Osteoblast (primary cell): ENCODE data around the gene SLC22A3. TPM values are rescaled to one million over a fixed set of nuclear protein-coding genes. Genes with fewer than 3 reads are reported as not detected.
A peak's percentile ranks its signal among the peaks of the same experiment; 100 is the strongest.
"Not testable (repeated sequence)": the region's sequence is repeated elsewhere in the genome, so short reads cannot be mapped to it uniquely, and the experiment has no call there.

Experiments
- DNase-seq: peaks from one replicate; pipeline ENCODE4 v3.0.0; 2011; ENCODE audit warnings: low spot score, mixed read lengths; ENCODE audit not compliant: insufficient read length; ENCODE audit errors: missing footprints
- H2AFZ ChIP-seq: 2 replicates; pipeline ENCODE4 v1.6.0; 2011; ENCODE audit warnings: mild to moderate bottlenecking, low read length
- H3K27ac ChIP-seq: 2 replicates; pipeline ENCODE4 v1.5.1; 2011; ENCODE audit warnings: mild to moderate bottlenecking, low read depth, low read length, moderate library complexity
- H3K27me3 ChIP-seq: 2 replicates; pipeline ENCODE4 v1.6.0; 2012; ENCODE audit warnings: mild to moderate bottlenecking, control low read depth, inconsistent platforms, low read length, moderate library complexity; ENCODE audit not compliant: insufficient read depth
- H3K36me3 ChIP-seq: 2 replicates; pipeline ENCODE4 v1.5.1; 2011; ENCODE audit warnings: mild to moderate bottlenecking, low read length, control low read depth, moderate library complexity; ENCODE audit not compliant: insufficient read depth
- H3K4me1 ChIP-seq: 2 replicates; pipeline ENCODE4 v1.5.1; 2011; ENCODE audit warnings: mild to moderate bottlenecking, low read length, control low read depth, moderate library complexity; ENCODE audit not compliant: insufficient read depth
- H3K4me2 ChIP-seq: 2 replicates; pipeline ENCODE4 v1.6.0; 2011; ENCODE audit warnings: mild to moderate bottlenecking, low read length; ENCODE audit not compliant: insufficient read depth
- H3K4me3 ChIP-seq: fragments of 200-600 bp; sonication (generic); 3 replicates; pipeline ENCODE4 v1.5.1; 2012; ENCODE audit warnings: mild to moderate bottlenecking, low read length, inconsistent platforms; ENCODE audit not compliant: insufficient read depth
- H3K79me2 ChIP-seq: 2 replicates; pipeline ENCODE4 v1.6.0; 2012; ENCODE audit warnings: mild to moderate bottlenecking, low read length, control low read depth, inconsistent platforms; ENCODE audit not compliant: insufficient read depth
- H3K9me3 ChIP-seq: 2 replicates; pipeline ENCODE4 v1.5.1; 2011; ENCODE audit warnings: low read depth, low read length, control low read depth
- H4K20me1 ChIP-seq: 2 replicates; pipeline ENCODE4 v1.6.0; 2012; ENCODE audit warnings: mild to moderate bottlenecking, low read length, control low read depth; ENCODE audit not compliant: insufficient read depth
- CTCF ChIP-seq: IDR thresholded peaks from 2 replicates; pipeline ENCODE4 v1.5.1; 2011; ENCODE audit warnings: mild to moderate bottlenecking, low read depth, low read length, moderate library complexity; ENCODE audit errors: extremely low read depth
- total RNA-seq: library from RNA; depleted of rRNA; stranded (reverse); fragments of >200 nt; gene quantifications from 2 replicates; pipeline ENCODE4 v1.2.3, GENCODE V29; 2012

SLC22A3 gene
- total RNA-seq, 1 donor = 22.1 TPM

- Histone ChIP-seq H3K9me3 (no peaks in the 10 kb centered on the region), H3K79me2 (no peaks in the 10 kb centered on the region), H3K36me3 (no peaks in the 10 kb centered on the region), H2AFZ (no peak overlapping the region), H3K4me2 (peak overlapping the region; percentile 27), H3K4me3 (no peak overlapping the region), H3K27me3 (no peaks in the 10 kb centered on the region), H3K4me1 (peaks cover 14% of the 10 kb centered on the region), H4K20me1 (no peaks in the 10 kb centered on the region), H3K27ac (peak overlapping the region; percentile 8)
- DNase-seq = peak; percentile 50
- no peak for TF ChIP-seq CTCF
These were observed 114.5 kb downstream of the SLC22A3 start for GRCh38 chr6:160462551-160463109.

- Histone ChIP-seq H3K4me3 (no peak overlapping the region), H3K27ac (no peak overlapping the region), H3K4me2 (no peak overlapping the region), H3K9me3 (no peaks in the 10 kb centered on the region), H3K36me3 (no peaks in the 10 kb centered on the region), H2AFZ (no peak overlapping the region), H3K4me1 (peaks cover 14% of the 10 kb centered on the region), H3K27me3 (no peaks in the 10 kb centered on the region), H4K20me1 (no peaks in the 10 kb centered on the region), H3K79me2 (no peaks in the 10 kb centered on the region)
- DNase-seq = no peak
- no peak for TF ChIP-seq CTCF
These were observed 116.6 kb downstream of the SLC22A3 start for GRCh38 chr6:160464744-160465143.

GRCh38 chr6:160467261-160467871, 119.2 kb downstream of the SLC22A3 start:
- H3K79me2 ChIP-seq, H2AFZ ChIP-seq, DNase-seq, H3K9me3 ChIP-seq, H4K20me1 ChIP-seq, H3K4me2 ChIP-seq, H3K36me3 ChIP-seq, H3K4me3 ChIP-seq, H3K27me3 ChIP-seq, H3K4me1 ChIP-seq, H3K27ac ChIP-seq: not testable (repeated sequence)

- H4K20me1 ChIP-seq = no peaks in the 10 kb centered on the region
- H3K9me3 ChIP-seq = no peaks in the 10 kb centered on the region
- TF ChIP-seq CTCF = no peak
- H3K4me1 ChIP-seq = no peaks in the 10 kb centered on the region
- DNase-seq = no peak
- H2AFZ ChIP-seq = no peak overlapping the region
- H3K36me3 ChIP-seq = no peaks in the 10 kb centered on the region
- H3K79me2 ChIP-seq = no peaks in the 10 kb centered on the region
- no peak overlapping the region for H3K4me3 ChIP-seq
- H3K4me2 ChIP-seq = no peak overlapping the region
- H3K27me3 ChIP-seq = no peaks in the 10 kb centered on the region
- no peak overlapping the region for H3K27ac ChIP-seq
These were observed 121.0 kb downstream of the SLC22A3 start for GRCh38 chr6:160469153-160469552.

- H3K36me3 ChIP-seq, H3K27ac ChIP-seq, DNase-seq, H3K4me1 ChIP-seq, H3K4me3 ChIP-seq, H3K79me2 ChIP-seq, H3K9me3 ChIP-seq, H3K4me2 ChIP-seq, H2AFZ ChIP-seq, H3K27me3 ChIP-seq, H4K20me1 ChIP-seq: not testable (repeated sequence)
These were observed 127.9 kb downstream of the SLC22A3 start for GRCh38 chr6:160476056-160476455.

GRCh38 chr6:160477072-160477471, 128.9 kb downstream of the SLC22A3 start:
- H3K27ac ChIP-seq, H3K4me2 ChIP-seq, H3K4me3 ChIP-seq, H4K20me1 ChIP-seq, H3K79me2 ChIP-seq, H2AFZ ChIP-seq, H3K4me1 ChIP-seq, H3K27me3 ChIP-seq, H3K36me3 ChIP-seq, DNase-seq, H3K9me3 ChIP-seq: not testable (repeated sequence)
